ENCODE data around the gene LRCH2. TPM values are rescaled to one million over a fixed set of nuclear protein-coding genes. Genes with fewer than 3 reads are reported as not detected.

Gene LRCH2
- polyA plus RNA-seq, 3 donors: not detected

DNA sequence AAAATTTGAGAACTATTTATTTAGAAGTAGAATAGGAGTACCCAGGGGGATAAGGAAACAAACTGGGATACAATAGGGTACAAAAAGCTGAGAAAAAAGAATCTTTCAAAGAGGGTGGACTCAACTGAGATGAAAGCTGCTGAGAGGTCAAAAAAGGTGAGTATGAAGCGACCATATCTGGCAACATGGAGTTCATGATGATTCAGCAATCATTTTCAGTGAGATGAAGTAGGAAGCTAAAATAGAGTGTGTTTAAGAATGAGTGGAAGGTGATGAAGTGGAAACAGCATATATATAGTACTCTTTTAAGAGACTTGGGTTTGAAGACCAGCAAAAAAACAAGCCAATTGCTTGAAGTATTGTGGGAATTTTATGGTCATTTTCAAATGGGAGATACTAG is 144.5 kb downstream of the LRCH2 start:
- no peaks in the 10 kb centered on the region for H4K20me1 ChIP-seq (ENCODE audit: insufficient read depth, low read length)
- Mint-ChIP-seq H3K4me3 (no peak overlapping the region), H3K4me1 (no peaks in the 10 kb centered on the region), H3K27me3 (ENCODE audit: low read depth in 3 of 3) (no peaks in the 10 kb centered on the region), H3K9me3 (peaks cover 2 to 10% (median 4%) of the 10 kb centered on the region in 7 donors), H3K36me3 (no peaks in the 10 kb centered on the region), H3K27ac (no peak overlapping the region)
- WGBS (ENCODE audit: insufficient coverage): no CpG with 5 or more reads among the region's 1 CpG
- TF ChIP-seq, protein P1, sequence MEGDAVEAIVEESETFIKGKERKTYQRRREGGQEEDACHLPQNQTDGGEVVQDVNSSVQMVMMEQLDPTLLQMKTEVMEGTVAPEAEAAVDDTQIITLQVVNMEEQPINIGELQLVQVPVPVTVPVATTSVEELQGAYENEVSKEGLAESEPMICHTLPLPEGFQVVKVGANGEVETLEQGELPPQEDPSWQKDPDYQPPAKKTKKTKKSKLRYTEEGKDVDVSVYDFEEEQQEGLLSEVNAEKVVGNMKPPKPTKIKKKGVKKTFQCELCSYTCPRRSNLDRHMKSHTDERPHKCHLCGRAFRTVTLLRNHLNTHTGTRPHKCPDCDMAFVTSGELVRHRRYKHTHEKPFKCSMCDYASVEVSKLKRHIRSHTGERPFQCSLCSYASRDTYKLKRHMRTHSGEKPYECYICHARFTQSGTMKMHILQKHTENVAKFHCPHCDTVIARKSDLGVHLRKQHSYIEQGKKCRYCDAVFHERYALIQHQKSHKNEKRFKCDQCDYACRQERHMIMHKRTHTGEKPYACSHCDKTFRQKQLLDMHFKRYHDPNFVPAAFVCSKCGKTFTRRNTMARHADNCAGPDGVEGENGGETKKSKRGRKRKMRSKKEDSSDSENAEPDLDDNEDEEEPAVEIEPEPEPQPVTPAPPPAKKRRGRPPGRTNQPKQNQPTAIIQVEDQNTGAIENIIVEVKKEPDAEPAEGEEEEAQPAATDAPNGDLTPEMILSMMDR (IDR thresholded peaks at IDR 0.05): no peak
- no peaks in the 10 kb centered on the region for H3K36me3 ChIP-seq (replicated peaks in 1 of 2; ENCODE audit: control insufficient read depth in 1 of 2, insufficient read depth in 2 of 2, low read length in 2 of 2)
- DNase-seq: no peak
- intact Hi-C loops (cut with micrococcal nuclease): no loop called here
- H3K9me3 ChIP-seq (replicated peaks in 1 of 2; ENCODE audit: control insufficient read depth in 1 of 2, insufficient read depth in 1 of 2, low read length in 2 of 2): no peaks in the 10 kb centered on the region
- no peaks in the 10 kb centered on the region for H3K27me3 ChIP-seq (ENCODE audit: control insufficient read depth in 2 of 2, insufficient read depth in 2 of 2, low read length in 2 of 2)
- no peak overlapping the region for H3K4me3 ChIP-seq (replicated peaks in 1 of 3; ENCODE audit: low read depth in 2 of 3, low read length in 3 of 3)
- no peak overlapping the region for H3K4me2 ChIP-seq (replicated peaks; ENCODE audit: extremely low read depth, low read length, poor library complexity, severe bottlenecking)
- no peak overlapping the region for H2AFZ ChIP-seq (ENCODE audit: insufficient read depth, low read depth, low read length, poor library complexity, severe bottlenecking)
- H3K9ac ChIP-seq (ENCODE audit: insufficient read depth, low read length, poor library complexity, severe bottlenecking): no peak overlapping the region
- no peaks in the 10 kb centered on the region for H3K79me2 ChIP-seq (ENCODE audit: insufficient read depth, low read length)
- H3K27ac ChIP-seq (ENCODE audit: low read depth in 1 of 2, low read length in 2 of 2): no peak overlapping the region
- no peaks in the 10 kb centered on the region for H3K4me1 ChIP-seq (ENCODE audit: control insufficient read depth in 1 of 2, insufficient read depth in 2 of 2, low read length in 2 of 2)

DNA sequence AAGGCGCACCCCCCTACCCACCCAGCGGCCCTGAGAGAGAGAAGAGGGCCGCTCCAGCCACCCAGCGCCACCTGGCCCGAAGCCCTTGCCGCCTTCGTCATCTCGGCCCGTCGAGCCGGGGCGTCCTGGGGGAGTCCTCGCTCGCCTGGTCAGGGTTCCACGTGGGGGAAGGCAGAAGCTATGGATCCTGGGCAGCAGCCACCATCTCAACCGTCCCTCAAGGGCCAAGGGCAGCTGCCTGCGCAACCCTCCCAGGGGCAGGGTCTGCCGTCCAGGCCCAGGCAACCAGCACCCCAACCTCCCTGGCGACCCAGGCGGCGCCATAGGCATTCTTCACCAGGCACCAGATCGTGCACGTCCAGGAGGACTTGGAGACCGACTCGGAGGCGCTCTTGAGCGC is 165.0 kb downstream of the LRCH2 start:
- Mint-ChIP-seq H3K27me3 (ENCODE audit: low read depth in 3 of 3) (peaks cover 0 to 3% (median 0%) of the 10 kb centered on the region in 3 donors), H3K4me3 (no peak overlapping the region), H3K4me1 (no peaks in the 10 kb centered on the region), H3K36me3 (no peaks in the 10 kb centered on the region), H3K9me3 (peaks cover 0 to 10% (median 5%) of the 10 kb centered on the region in 7 donors), H3K27ac (no peak overlapping the region)
- H3K27me3 ChIP-seq (ENCODE audit: control insufficient read depth in 2 of 2, insufficient read depth in 2 of 2, low read length in 2 of 2): no peaks in the 10 kb centered on the region
- no peak for DNase-seq
- no peak overlapping the region for H3K27ac ChIP-seq (ENCODE audit: low read depth in 1 of 2, low read length in 2 of 2)
- H2AFZ ChIP-seq (ENCODE audit: insufficient read depth, low read depth, low read length, poor library complexity, severe bottlenecking): no peak overlapping the region
- no peaks in the 10 kb centered on the region for H3K36me3 ChIP-seq (replicated peaks in 1 of 2; ENCODE audit: control insufficient read depth in 1 of 2, insufficient read depth in 2 of 2, low read length in 2 of 2)
- H3K4me2 ChIP-seq (replicated peaks; ENCODE audit: extremely low read depth, low read length, poor library complexity, severe bottlenecking): no peak overlapping the region
- WGBS (ENCODE audit: insufficient coverage): 100% methylated on average over 15 of the region's 27 CpGs
- TF ChIP-seq, protein P1 (IDR thresholded peaks at IDR 0.05): no peak
- H3K4me1 ChIP-seq (ENCODE audit: control insufficient read depth in 1 of 2, insufficient read depth in 2 of 2, low read length in 2 of 2): no peaks in the 10 kb centered on the region
- peaks cover 0 to 9% of the 10 kb centered on the region in 2 donors for H3K9me3 ChIP-seq (replicated peaks in 1 of 2; ENCODE audit: control insufficient read depth in 1 of 2, insufficient read depth in 1 of 2, low read length in 2 of 2)
- no peak overlapping the region for H3K9ac ChIP-seq (ENCODE audit: insufficient read depth, low read length, poor library complexity, severe bottlenecking)
- no peaks in the 10 kb centered on the region for H3K79me2 ChIP-seq (ENCODE audit: insufficient read depth, low read length)
- intact Hi-C loops (cut with micrococcal nuclease): no loop called here
- no peak overlapping the region for H3K4me3 ChIP-seq (replicated peaks in 1 of 3; ENCODE audit: low read depth in 2 of 3, low read length in 3 of 3)
- no peaks in the 10 kb centered on the region for H4K20me1 ChIP-seq (ENCODE audit: insufficient read depth, low read length)
